RWPE1 (cell line): Measurements from ENCODE around the gene DCST2.

Source experiments
- CTCF ChIA-PET: fragments of 350-600 bp; sonication (Branson Sonifier 250); formaldehyde crosslinking; extraction: SDS; loops from one replicate; lab custom pipeline; 2021; lab: Yijun Ruan, JAX
- POLR2A ChIA-PET: fragments of 400-600 bp; formaldehyde crosslinking; extraction: SDS; loops from one replicate; lab custom pipeline; 2020; ENCODE audit warnings: antibody characterized with exemption; ENCODE audit not compliant: low non-redundant PET; lab: Yijun Ruan, JAX
- DNase-seq: peaks from one replicate; pipeline ENCODE4 v3.0.0; 2012; ENCODE audit warnings: low spot score
- H3K27ac ChIP-seq: fragments of 450-650 bp; 2 replicates; pipeline ENCODE4 v1.5.1; 2017
- TF ChIP-seq, protein P1 (sequence below): fragments of 450-650 bp; conservative IDR thresholded peaks from 2 replicates; pipeline ENCODE4 v1.5.1; 2017; ENCODE audit warnings: low read depth, mild to moderate bottlenecking

The DCST2 gene

GRCh38 chr1:155006601-155007101 is 26.9 kb downstream of the DCST2 start:
- CTCF ChIA-PET, result interaction anchor here (0.5 to 0.6 kb wide), 2 partner anchors 28 to 84 kb away, joined by 4 to 5 read pairs; no protein-coding TSS in a partner anchor
- TF ChIP-seq, protein P1, sequence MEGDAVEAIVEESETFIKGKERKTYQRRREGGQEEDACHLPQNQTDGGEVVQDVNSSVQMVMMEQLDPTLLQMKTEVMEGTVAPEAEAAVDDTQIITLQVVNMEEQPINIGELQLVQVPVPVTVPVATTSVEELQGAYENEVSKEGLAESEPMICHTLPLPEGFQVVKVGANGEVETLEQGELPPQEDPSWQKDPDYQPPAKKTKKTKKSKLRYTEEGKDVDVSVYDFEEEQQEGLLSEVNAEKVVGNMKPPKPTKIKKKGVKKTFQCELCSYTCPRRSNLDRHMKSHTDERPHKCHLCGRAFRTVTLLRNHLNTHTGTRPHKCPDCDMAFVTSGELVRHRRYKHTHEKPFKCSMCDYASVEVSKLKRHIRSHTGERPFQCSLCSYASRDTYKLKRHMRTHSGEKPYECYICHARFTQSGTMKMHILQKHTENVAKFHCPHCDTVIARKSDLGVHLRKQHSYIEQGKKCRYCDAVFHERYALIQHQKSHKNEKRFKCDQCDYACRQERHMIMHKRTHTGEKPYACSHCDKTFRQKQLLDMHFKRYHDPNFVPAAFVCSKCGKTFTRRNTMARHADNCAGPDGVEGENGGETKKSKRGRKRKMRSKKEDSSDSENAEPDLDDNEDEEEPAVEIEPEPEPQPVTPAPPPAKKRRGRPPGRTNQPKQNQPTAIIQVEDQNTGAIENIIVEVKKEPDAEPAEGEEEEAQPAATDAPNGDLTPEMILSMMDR, result no peak
- no peak for DNase-seq
- peak overlapping the region; percentile 100 for H3K27ac ChIP-seq
- POLR2A ChIA-PET, result no interaction called here

DNA sequence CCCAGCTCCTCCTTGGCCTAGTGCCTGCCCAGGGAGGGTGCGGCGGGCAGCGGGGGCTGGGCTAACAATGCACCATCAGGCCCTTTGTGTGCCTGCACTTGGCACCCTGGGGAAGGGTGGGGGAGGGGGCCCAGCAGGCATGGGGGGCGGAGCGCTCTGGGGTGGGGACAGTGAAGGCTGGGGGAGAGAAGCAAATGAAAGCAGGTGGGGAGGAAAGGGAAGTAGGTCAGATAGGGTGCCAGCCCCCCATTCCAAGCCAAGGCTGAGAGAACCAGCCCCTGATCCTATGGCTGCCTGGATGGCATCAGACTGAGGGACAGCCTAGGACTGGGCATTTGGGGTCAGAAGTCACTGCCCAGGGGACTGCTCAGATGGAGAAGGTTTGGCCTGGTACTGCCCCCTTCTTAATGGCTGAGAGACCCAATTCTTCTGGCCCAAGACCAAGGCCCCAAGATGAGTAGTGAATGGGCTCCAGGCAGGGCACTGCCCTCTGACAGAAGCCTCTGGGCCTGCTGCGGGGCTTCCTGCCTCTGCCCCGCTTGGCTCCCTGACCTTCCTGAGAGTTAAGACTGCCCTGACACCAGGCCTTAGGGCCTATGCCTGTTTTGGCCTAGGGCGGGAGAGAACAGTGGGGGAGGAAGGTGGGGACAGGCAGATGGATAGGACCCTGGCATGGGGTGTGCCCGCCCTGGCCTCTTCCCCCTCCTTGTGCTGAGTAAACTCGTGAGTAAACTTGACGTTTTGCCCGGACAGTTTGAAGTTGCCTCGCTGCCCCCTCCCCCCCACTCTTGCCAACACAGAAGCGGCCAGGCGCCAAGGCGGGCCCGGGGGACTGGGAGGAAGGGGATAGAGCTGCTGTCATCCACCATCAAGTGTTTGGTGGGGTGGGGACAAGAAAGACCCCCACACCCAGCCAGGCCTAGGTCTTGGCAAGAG is 28.2 kb downstream of the DCST2 start:
- ChIA-PET POLR2A (no interaction called here), CTCF (interaction anchor here (3.2 kb wide), 1 partner anchor 11 kb away, joined by 26 read pairs; no protein-coding TSS in a partner anchor)
- TF ChIP-seq, protein P1, result no peak
- peak overlapping the region; percentile 100 for H3K27ac ChIP-seq
- DNase-seq, result peak; percentile 60

GRCh38 chr1:155004352-155005075 is 29.1 kb downstream of the DCST2 start:
- TF ChIP-seq, protein P1, result no peak
- no peak for DNase-seq
- ChIA-PET POLR2A (interaction anchor here (0.6 to 1.0 kb wide), 3 partner anchors 31 to 192 kb away, joined by 3 to 12 read pairs (median 3); partner anchors contain the start of gene CKS1B), CTCF (interaction anchor here (0.6 to 3.2 kb wide), 2 partner anchors 12 to 445 kb away, joined by 3 to 26 read pairs; no protein-coding TSS in a partner anchor)
- H3K27ac ChIP-seq, result peak overlapping the region; percentile 100

- TF ChIP-seq, protein P1, result no peak
- ChIA-PET CTCF (interaction anchor here (0.6 to 3.2 kb wide), 5 partner anchors 9 to 446 kb away, joined by 3 to 26 read pairs (median 3); partner anchors contain the start of gene FLAD1), POLR2A (interaction anchor here (0.6 to 1.0 kb wide), 3 partner anchors 30 to 192 kb away, joined by 3 to 12 read pairs (median 3); partner anchors contain the start of gene CKS1B)
- peak overlapping the region; percentile 100 for H3K27ac ChIP-seq
- DNase-seq, result no peak
These were observed 29.7 kb downstream of the DCST2 start for GRCh38 chr1:155003766-155004351.

DNA sequence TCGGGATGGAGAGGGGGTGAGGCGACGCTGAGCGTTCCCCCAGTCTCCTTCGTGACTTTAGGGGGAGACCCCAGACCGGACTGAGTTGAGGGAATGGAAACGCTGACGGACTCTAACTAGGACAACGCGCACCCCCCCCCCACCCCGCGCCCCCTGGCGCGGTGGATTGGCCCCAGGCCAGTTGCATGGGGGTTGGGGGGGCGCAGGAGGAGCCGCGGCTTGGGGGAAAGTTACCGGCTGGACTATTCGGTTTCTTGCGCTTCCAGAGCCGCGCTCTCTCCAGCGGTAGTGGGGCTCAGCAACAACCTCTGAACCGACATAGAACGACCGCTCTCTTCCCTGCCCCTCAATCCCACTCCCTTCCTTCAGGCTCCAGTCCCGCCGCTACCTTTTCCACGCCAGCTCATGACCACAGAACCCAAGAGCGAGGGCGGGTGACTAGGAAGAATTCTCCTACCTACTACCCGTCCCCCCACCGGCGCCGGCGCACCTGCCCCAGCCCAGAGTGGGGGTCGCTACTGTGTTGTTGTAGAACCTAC is 30.3 kb downstream of the DCST2 start:
- CTCF ChIA-PET, result interaction anchor here (0.6 to 3.2 kb wide), 4 partner anchors 9 to 88 kb away, joined by 3 to 26 read pairs (median 4); partner anchors contain the start of gene FLAD1
- POLR2A ChIA-PET, result no interaction called here
- TF ChIP-seq, protein P1, result no peak
- H3K27ac ChIP-seq, result peak overlapping the region; percentile 100
- no peak for DNase-seq
